Activated CD4-positive, CD25-positive, alpha-beta regulatory T cell treated with anti-CD3 and anti-CD28 coated beads, Interleukin-2, amount 50 U/mL, for 24 hours (primary cell): Measurements from ENCODE around the gene LCA5L.
"Not testable (repeated sequence)": the region's sequence is repeated elsewhere in the genome, so short reads cannot be mapped to it uniquely, and the experiment has no call there.

Experiments
- ATAC-seq, 2 donors: fragments of 150-1000 bp; cut with Tn5 transposase; one replicate each; pipeline ENCODE4 v1.10.0; 2021; ENCODE audit warnings: mild to moderate bottlenecking in 1 of 2, moderate library complexity in 1 of 2

Gene LCA5L

DNA sequence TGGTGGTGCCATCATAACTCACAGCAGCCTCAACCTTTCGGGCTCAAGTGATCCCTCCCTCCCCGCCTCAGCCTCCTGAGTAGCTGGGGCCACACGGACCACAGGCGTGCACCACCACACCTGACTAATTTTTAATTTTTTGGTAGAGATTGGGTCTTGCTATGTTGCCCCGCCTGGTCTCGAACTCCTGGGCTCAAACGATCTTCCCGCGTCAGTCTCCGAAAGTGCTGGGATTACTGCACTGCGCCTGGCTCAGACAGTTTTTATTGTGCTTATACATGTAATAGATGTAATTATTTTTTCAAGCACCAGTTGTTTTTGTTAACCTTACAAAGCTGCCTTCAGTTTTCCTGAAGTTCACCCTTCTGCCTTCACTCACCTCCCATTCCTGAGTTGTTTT is 58.7 kb downstream of the LCA5L start:
- ATAC-seq, result no peak

DNA sequence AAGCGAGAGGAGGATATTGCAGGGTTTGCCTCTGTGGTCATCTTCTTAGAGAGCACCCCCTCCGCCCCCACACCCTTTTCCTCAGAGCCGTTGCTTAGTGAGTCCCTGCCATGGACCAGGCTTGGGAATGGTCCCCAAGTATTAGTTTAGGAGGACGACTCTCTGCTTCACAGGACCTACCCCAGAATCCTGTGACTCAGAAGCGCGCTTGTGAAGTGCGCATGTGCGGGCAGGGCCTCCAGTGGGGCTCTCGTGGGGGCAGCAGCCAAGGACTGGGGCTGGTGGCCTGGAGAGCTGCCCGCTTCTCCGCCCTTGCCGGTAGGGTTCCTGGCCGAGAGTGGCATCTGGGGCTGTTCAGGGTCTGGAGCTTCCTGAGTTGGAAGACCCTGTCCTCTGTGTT is 59.4 kb downstream of the LCA5L start:
- no peak for ATAC-seq

DNA sequence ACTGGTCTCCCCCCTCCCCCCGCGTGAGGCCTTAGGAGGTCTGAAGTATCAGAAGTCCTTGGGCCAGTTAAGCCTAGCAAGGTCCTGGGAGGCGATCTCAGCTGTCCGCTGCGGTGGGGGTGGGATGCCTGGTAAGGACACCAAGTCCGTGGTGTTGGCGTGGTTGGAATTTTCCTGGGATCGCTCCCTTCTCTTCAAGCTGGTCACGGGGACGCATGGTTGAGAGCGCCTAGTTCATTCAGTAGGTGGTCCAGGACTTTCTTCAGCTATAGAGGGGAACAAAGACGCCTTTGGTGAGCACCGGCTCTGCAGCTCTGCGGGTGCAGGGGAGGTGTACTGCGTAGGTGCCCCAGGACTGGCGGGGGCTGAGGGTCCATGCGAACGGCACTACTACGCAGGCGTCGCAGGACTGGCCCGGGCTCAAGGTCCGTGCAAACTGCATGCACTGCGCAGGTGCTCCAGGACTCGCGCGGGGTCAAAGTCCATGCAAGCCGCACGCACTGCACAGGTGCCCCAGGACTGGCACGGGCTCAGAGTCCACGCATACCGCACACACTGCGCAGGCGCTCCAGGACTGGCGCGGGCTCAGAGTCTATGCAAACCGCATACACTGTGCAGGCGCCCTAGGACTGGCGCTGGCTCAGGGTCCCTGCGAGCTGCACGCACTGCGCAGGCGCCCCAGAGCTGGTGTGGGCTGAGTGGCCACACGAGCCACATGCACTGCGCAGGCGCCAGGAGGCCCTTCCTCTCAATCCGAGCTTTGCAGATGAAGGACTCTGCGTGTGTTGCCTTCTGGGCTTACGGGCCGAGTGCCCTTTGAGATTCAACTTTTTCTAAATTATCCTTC is 60.1 kb downstream of the LCA5L start:
- peak; percentile 49 to 54 for ATAC-seq

DNA sequence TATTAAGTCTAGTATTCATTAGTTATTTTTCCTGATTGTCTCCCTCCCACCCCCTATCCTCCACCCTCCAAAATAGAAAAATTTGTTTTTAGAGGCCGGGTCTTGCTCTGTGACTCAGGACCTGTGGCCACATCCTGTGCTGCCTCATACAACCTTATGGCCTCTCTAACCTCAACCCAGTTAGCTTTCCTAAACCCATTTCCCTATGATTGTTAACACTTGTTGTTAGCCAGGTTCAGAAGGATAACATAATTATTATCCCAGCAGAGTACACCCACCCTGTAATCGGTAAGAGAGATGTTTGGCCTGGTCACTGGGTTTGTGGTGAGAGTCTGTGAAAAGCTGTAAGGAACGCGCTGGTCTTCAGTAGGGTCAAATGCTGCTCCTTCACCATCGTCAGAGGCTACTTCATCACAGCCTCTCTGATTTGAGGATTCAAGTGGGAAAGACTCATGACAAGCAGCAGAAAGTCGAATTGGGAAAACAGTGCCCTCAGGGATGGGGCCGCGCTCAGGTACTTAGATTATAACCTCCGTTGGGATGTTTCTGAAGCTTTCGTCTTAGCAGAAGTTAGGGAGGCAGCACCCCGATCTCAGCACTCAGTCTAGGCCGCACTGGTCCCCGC is 60.8 kb downstream of the LCA5L start:
- no peak for ATAC-seq

DNA sequence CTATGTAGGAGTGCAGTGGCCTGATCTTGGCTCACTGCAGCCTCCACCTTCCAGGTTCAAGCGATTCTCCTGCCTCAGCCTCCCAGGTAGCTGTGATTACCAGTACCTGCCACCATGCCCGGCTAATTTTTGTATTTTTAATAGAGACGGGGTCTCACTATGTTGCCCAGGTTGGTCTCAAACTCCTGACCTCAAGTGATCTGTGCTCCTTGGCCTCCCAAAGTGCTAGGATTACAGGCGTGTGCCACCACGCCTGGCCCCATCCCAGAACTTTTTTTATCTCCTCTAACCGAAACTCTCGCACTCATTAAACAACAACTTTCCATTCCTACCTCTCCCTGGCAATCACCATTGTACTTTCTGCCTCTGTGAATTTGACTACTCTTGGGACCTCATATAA is 63.5 kb downstream of the LCA5L start:
- not testable (repeated sequence) for ATAC-seq

- no peak for ATAC-seq
Observed at GRCh38 chr21:39381009-39381408, 64.6 kb downstream of the LCA5L start.

DNA sequence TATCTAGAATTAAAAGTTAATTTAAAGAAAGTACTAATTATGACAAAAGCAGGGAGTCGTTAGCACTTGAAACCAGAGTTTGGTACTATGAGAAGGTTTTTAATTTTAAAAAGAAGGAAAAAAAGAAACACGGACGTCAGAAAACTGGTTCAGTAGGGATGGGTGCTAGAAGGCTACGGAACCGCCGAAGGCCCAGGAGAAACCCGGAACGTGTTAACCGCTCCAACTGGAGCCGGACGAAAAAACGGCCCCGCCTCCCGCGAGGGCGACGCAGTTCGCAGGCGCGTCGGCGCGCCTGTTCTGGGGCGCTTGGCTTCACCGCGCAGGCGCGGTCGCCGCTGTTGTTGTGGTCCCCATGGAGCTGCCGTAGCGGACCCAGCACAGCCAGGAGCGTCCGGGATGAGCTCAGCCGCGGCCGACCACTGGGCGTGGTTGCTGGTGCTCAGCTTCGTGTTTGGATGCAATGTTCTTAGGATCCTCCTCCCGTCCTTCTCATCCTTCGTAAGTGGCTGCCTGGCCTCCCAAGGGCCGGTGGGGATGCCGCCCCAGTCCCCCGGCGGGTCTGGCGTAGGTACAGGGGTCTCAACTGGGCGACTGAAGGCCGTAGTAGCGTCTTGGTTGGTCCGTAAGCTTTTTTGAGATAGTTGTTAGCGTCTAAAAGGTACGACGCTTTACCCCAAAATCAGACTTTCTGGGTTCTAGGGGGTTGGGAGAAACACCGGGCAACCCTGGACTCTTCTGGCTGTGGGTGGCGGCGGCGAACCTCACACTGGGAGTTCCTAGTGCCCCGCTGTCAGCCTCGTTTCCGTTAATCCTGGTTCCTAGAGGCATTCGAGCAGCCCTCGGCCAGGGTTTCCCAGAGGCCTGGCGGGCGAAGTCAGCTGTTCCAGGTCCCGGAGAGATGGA is 65.3 kb downstream of the LCA5L start:
- peak; percentile 98 to 99 for ATAC-seq

- ATAC-seq, result no peak
Observed at GRCh38 chr21:39377444-39378050, 68.0 kb downstream of the LCA5L start.

- ATAC-seq, result no peak
Observed at GRCh38 chr21:39375446-39375845, 70.1 kb downstream of the LCA5L start.

GRCh38 chr21:39374046-39374445 is 71.5 kb downstream of the LCA5L start:
- ATAC-seq, result no peak

DNA sequence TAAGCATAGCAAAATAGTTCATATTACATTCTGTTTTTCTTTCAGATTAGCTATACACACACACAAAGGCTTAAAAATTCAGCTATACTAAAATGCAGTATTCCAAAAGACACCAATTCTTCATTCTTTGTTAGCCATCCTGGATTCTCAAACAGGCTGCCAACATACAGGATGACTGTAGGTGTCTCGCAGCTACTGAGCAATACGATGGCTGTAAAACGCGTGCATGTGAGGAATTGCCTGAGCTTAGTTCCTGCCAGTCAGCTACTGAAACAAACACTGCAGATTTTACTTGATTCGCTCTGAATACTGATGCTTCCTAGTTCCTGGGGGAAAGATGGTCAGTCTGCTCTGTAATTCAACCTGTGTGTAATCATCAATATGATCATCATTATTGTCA is 71.9 kb downstream of the LCA5L start:
- no peak for ATAC-seq

- ATAC-seq, result not testable (repeated sequence)
Observed at GRCh38 chr21:39369896-39370288, 75.7 kb downstream of the LCA5L start.

GRCh38 chr21:39367783-39368182 is 77.8 kb downstream of the LCA5L start:
- no peak for ATAC-seq

GRCh38 chr21:39366563-39366962 is 79.0 kb downstream of the LCA5L start:
- ATAC-seq, result no peak

- ATAC-seq, result no peak
Observed at GRCh38 chr21:39364949-39365348, 80.6 kb downstream of the LCA5L start.

DNA sequence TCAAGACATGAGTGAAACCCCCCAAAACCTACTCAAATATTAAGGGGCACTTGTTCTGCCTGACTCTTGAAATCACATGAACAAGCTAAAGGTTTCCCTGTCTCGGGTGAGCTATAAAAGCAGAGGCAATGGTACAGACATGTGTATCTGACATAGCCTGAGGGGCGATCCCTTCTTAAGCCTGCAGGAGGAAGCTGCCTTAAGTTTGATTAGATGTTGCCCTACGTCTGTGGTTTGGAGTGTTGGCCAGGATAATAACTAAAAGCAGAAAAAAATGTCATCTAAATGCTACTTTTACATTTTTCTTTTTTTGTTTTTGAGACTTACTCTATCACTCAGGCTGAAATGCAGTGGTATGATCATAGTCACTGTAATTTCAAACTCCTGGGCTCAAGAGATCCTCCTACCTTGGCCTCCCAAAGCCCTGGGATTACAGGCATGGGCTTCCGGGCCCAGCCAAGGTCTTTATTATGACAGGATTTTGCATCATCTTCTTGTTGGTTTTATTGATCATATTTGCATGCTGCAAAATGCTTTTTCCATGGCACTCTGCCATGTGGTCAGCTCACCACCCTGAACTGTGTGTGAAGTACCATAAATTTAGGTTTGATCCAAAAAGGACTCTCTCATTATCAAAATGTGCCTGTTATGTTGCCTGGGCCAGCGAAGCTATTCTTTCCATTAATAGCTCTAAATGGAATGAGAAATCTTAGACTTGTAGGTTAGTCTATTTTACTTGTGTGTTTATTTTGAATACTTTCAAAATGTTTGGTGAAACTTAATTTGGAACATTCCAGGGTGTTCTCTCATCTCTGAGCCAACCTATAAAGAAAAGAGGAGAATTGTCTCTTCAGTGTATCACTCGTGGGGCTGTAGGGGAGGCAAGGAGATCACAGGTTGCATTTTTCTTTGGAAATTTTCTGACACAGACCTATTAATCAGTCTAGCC is 81.7 kb downstream of the LCA5L start:
- ATAC-seq, result no peak

GRCh38 chr21:39362733-39363132 is 82.8 kb downstream of the LCA5L start:
- no peak for ATAC-seq

GRCh38 chr21:39359382-39359781 is 86.2 kb downstream of the LCA5L start:
- no peak for ATAC-seq
